Measurements from ENCODE around the gene ADGRF5.

DNA sequence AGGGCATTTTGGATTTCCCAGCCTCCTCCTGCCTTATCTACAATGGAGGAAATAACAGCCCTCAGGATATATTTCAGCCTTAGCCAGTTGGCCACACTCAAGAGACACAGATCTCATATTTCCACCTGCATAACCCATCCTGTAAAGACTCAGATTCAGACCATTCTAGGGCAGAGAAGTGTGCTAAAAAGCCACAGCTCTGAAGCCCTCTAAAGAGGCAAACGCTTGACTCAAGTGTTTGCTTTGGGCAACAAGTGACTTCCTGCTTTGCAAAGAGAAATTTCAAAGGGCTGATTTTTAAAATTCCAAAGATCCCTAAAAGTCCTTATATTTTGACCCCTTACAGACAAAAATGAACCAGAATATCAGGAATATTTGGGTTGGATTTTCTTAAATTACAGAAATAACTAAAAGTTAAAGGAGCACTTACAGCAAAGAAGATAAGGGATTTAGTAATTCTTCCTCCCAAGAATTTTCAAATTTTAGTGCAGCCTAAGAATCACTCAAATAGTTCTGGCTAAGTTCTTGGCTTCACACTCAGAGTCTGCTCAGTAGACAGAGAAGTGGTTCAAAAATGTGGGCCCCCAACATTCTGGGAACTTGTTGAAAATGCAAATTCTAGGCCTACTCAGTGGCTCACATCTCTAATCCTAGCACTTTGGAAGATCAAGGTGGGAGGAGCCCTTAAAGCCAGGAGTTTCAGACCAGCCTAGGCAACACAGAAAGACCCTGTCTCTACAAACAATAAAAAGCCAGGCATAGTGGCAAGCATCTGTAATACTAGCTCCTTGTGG, 18.9 kb upstream of the ADGRF5 start:
- TF ChIP-seq CTCF (IDR thresholded peaks at IDR 0.05): no peak
- no peak for TF ChIP-seq POLR2A (IDR thresholded peaks at IDR 0.05)
- TF ChIP-seq EP300 (IDR thresholded peaks at IDR 0.05): no peak
- no peak for TF ChIP-seq POLR2AphosphoS5 (IDR thresholded peaks at IDR 0.05)

Data from sigmoid colon (tissue), 4 donors.